GM12801 (cell line): ENCODE data around the gene SERPINA7.

ENCODE experiments used
- TF ChIP-seq, protein P1 (sequence below): IDR thresholded peaks from one replicate; pipeline ENCODE4 v1.5.1; 2011; ENCODE audit warnings: control low read depth; ENCODE audit not compliant: insufficient read length; ENCODE audit errors: extremely low read depth

Gene SERPINA7

GRCh38 chrX:106005684-106006083 lies 32.8 kb downstream of the SERPINA7 start:
- TF ChIP-seq, protein P1, sequence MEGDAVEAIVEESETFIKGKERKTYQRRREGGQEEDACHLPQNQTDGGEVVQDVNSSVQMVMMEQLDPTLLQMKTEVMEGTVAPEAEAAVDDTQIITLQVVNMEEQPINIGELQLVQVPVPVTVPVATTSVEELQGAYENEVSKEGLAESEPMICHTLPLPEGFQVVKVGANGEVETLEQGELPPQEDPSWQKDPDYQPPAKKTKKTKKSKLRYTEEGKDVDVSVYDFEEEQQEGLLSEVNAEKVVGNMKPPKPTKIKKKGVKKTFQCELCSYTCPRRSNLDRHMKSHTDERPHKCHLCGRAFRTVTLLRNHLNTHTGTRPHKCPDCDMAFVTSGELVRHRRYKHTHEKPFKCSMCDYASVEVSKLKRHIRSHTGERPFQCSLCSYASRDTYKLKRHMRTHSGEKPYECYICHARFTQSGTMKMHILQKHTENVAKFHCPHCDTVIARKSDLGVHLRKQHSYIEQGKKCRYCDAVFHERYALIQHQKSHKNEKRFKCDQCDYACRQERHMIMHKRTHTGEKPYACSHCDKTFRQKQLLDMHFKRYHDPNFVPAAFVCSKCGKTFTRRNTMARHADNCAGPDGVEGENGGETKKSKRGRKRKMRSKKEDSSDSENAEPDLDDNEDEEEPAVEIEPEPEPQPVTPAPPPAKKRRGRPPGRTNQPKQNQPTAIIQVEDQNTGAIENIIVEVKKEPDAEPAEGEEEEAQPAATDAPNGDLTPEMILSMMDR, result no peak

GRCh38 chrX:106000203-106000602 lies 38.3 kb downstream of the SERPINA7 start:
- TF ChIP-seq, protein P1, result no peak

DNA sequence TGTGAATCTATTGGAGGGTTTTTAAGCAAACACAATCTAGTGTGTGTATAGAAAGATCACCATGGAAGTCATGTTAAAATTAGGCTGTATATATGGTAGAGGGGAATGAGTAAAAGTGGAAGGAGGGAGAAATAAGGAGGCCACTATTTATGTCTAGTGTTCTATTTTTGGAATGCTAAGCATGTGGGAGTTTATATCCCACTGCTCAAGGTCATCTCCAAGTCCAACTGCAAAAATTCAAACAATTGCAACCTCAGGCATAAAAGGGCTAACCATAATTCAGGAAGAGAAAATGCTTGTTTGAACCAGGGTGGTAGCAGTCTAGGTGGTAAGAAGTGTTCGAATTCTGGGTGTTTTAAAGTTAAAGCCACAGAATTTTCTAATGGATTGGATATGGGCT lies 39.2 kb downstream of the SERPINA7 start:
- TF ChIP-seq, protein P1, result no peak
